Measurements from ENCODE around the gene ASGR2.
"Not testable (repeated sequence)": the region's sequence is repeated elsewhere in the genome, so short reads cannot be mapped to it uniquely, and the experiment has no call there.

DNA sequence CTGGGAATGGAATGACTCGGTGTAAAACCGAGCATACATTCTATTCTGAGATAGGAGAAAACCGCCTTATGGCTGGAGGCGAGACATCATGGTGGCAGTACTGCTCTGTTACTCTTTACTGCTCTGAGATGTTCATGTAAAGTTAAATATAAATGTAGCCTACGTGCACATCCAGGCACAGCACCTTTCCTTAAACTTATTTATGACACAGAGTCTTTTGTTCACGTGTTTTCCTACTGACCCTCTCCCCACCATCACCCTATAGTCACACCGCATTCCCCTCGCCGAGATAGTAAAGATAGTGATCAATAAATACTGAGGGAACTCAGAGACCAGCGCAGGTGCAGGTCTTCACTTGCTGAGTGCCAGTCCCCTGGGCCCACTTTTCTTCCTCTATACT is 44.9 kb upstream of the ASGR2 start:
- TF ChIP-seq, protein P1, sequence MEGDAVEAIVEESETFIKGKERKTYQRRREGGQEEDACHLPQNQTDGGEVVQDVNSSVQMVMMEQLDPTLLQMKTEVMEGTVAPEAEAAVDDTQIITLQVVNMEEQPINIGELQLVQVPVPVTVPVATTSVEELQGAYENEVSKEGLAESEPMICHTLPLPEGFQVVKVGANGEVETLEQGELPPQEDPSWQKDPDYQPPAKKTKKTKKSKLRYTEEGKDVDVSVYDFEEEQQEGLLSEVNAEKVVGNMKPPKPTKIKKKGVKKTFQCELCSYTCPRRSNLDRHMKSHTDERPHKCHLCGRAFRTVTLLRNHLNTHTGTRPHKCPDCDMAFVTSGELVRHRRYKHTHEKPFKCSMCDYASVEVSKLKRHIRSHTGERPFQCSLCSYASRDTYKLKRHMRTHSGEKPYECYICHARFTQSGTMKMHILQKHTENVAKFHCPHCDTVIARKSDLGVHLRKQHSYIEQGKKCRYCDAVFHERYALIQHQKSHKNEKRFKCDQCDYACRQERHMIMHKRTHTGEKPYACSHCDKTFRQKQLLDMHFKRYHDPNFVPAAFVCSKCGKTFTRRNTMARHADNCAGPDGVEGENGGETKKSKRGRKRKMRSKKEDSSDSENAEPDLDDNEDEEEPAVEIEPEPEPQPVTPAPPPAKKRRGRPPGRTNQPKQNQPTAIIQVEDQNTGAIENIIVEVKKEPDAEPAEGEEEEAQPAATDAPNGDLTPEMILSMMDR (conservative IDR thresholded peaks at IDR 0.05 in 1 of 2, IDR thresholded peaks at IDR 0.05 in 1 of 2; ENCODE audit: low read depth in 1 of 2, low read length in 2 of 2) = not testable (repeated sequence)
- TF ChIP-seq EZH2 (IDR thresholded peaks at IDR 0.05; ENCODE audit: low read length, missing control alignments) = not testable (repeated sequence)

Measured in fibroblast of lung (primary cell).